Prostate gland (tissue), 2 donors: ENCODE data around the gene CMSS1. TPM values are rescaled to one million over a fixed set of nuclear protein-coding genes. Genes with fewer than 3 reads are reported as not detected.

Source experiments
- DNase-seq: peaks from one replicate; pipeline ENCODE4 v3.0.0-alpha.2; 2019; ENCODE audit warnings: low spot score
- H3K27ac ChIP-seq, 2 donors: fragments of 200-600 bp; sonication (generic); 2 replicates each; pipeline ENCODE4 v1.5.1; 2017 to 2019
- H3K27me3 ChIP-seq: fragments of 200-600 bp; sonication (generic); replicated peaks from 2 replicates; pipeline ENCODE4 v1.5.1; 2019; ENCODE audit not compliant: insufficient read depth
- H3K36me3 ChIP-seq, 2 donors: fragments of 200-600 bp; sonication (generic); 1 replicate in 1 of 2; 2 replicates in 1 of 2; pipeline versions ENCODE4 v1.5.1 to v1.8.1; 2017 to 2019
- H3K4me1 ChIP-seq: fragments of 200-600 bp; sonication (generic); replicated peaks from 2 replicates; pipeline ENCODE4 v1.5.1; 2019
- H3K4me3 ChIP-seq, 2 donors: fragments of 200-600 bp; sonication (generic); 2 replicates each; pipeline ENCODE4 v1.5.1; 2017 to 2019
- H3K9me3 ChIP-seq: fragments of 200-600 bp; sonication (generic); 2 replicates; pipeline ENCODE4 v1.5.1; 2017
- CTCF ChIP-seq, 4 experiments: fragments of 200-600 bp in 2 of 4; fragments of 450-650 bp in 2 of 4; sonication (generic) in 2 of 4; IDR thresholded peaks; 1 replicate in 3 of 4; 2 replicates in 1 of 4; pipeline ENCODE4 v1.5.1; 2016 to 2019; ENCODE audit warnings: antibody characterized with exemption in 4 of 4, mild to moderate bottlenecking in 2 of 4, moderate library complexity in 2 of 4
- POLR2A ChIP-seq: fragments of 450-650 bp; IDR thresholded peaks from one replicate; pipeline ENCODE4 v1.6.1; 2016; ENCODE audit warnings: antibody characterized with exemption, mild to moderate bottlenecking
- POLR2AphosphoS5 ChIP-seq: sonication (generic); formaldehyde crosslinking; IDR thresholded peaks from one replicate; pipeline ENCODE4 v1.6.1; 2017; ENCODE audit warnings: antibody characterized with exemption
- WGBS: methylation state at CpG from one replicate; pipeline ENCODE4 v1.1.5; 2018; 5-methylcytosine and 5-hydroxymethylcytosine counted together
- intact Hi-C: fragments of 100-400 bp; cut with DNase I; formaldehyde crosslinking; loops from one replicate; pipeline ENCODE4 v1.14.2; 2022
- total RNA-seq, 2 donors: library from RNA; depleted of rRNA; stranded (reverse); fragments of >200 nt; gene quantifications; one replicate each; pipeline ENCODE4 v1.1.0, GENCODE V29; 2016

The CMSS1 gene
- total RNA-seq, 2 donors from 2014 or later: 10.2 to 13.6 TPM

GRCh38 chr3:99859825-99860224 lies 42.2 kb downstream of the CMSS1 start:
- H3K9me3 ChIP-seq: no peaks in the 10 kb centered on the region
- 10% methylated on average over 1 of the region's 1 CpG for WGBS
- no peak overlapping the region for H3K27ac ChIP-seq
- TF ChIP-seq CTCF (IDR thresholded peaks at IDR 0.05) (no peak), POLR2AphosphoS5 (no peak), POLR2A (no peak)
- H3K27me3 ChIP-seq: no peaks in the 10 kb centered on the region
- H3K4me3 ChIP-seq: no peak overlapping the region
- intact Hi-C loops: no loop called here
- DNase-seq: no peak
- no peaks in the 10 kb centered on the region for H3K36me3 ChIP-seq
- H3K4me1 ChIP-seq: no peaks in the 10 kb centered on the region

DNA sequence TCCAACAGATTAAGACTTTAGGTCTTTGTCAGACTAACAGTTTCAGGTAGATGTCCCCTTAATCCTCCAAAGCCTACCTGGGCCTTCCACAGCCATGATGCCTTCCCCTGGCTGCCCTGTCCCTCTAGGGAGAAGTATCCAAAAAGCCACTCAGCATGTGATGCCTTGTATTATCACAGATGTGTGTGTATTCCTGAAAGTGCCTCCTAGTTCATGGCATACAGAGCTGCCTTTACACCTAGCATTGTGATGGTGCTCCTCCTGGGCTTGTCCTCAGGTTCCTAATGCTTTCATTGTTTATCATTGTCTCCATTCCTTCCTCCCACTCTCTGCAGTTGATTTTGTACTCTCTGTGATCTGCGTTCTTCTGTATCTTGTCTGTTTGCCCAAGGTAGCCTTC lies 43.6 kb downstream of the CMSS1 start:
- Histone ChIP-seq H3K27me3 (no peaks in the 10 kb centered on the region), H3K27ac (no peak overlapping the region), H3K9me3 (no peaks in the 10 kb centered on the region), H3K36me3 (no peaks in the 10 kb centered on the region), H3K4me1 (no peaks in the 10 kb centered on the region), H3K4me3 (no peak overlapping the region)
- TF ChIP-seq POLR2AphosphoS5: no peak
- no peak for TF ChIP-seq POLR2A
- TF ChIP-seq CTCF (IDR thresholded peaks at IDR 0.05): no peak
- WGBS: 65% methylated on average over 1 of the region's 1 CpG
- intact Hi-C loops: no loop called here
- no peak for DNase-seq

- TF ChIP-seq CTCF (IDR thresholded peaks at IDR 0.05) (no peak), POLR2AphosphoS5 (no peak), POLR2A (no peak)
Observed at GRCh38 chr3:99862208-99862607, 44.5 kb downstream of the CMSS1 start.

DNA sequence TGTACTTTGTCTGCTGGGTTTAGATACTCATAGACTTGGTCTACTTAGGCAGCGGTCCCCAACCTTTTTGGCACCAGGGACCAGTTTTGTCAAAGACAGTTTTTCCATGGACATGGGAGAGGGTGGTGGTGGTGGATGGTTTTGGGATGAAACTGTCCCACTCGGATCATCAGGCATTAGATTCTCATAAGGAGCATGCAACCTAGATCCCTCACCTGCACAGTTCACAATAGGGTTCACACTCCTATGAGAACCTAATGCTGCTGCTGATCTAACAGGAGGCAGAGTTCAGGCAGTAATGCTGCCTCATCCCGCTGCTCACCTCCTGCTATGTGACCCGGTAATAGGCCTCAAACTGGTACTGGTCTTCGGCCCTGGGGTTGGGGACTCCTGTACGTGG lies 45.3 kb downstream of the CMSS1 start:
- Histone ChIP-seq H3K9me3 (no peaks in the 10 kb centered on the region), H3K27me3 (no peaks in the 10 kb centered on the region), H3K4me1 (no peaks in the 10 kb centered on the region), H3K36me3 (no peaks in the 10 kb centered on the region), H3K4me3 (no peak overlapping the region), H3K27ac (no peak overlapping the region)
- 88% methylated on average over 6 of the region's 6 CpGs for WGBS
- intact Hi-C loops: no loop called here
- TF ChIP-seq POLR2AphosphoS5 (no peak), CTCF (IDR thresholded peaks at IDR 0.05) (no peak), POLR2A (no peak)
- DNase-seq: no peak

More at GRCh38 chr3:99862208-99862607, 44.5 kb downstream of the CMSS1 start:
- Histone ChIP-seq H3K27me3 (no peaks in the 10 kb centered on the region), H3K9me3 (no peaks in the 10 kb centered on the region), H3K4me3 (no peak overlapping the region), H3K36me3 (no peaks in the 10 kb centered on the region), H3K4me1 (no peaks in the 10 kb centered on the region), H3K27ac (no peak overlapping the region)
- intact Hi-C loops: no loop called here
- DNase-seq: no peak
- WGBS: 78% methylated on average over 2 of the region's 2 CpGs

DNA sequence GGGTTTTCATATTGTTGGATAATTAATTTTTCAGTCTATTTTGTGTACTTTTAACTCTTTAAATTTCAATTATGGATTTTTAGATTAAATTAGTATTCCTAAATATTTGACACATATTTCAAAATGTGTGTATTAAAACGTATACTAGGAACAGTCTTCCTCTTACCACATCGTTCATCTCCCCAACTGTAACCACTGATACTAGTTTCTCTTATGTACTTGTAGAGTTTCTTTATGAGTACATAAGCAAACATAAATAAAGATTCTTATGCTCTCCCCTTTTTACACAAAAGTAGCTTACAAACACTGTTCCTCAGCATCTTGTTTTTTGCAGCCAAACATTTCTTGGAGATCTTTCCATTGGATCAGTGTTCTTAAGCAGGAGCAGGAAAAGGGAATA lies 45.9 kb downstream of the CMSS1 start:
- Histone ChIP-seq H3K9me3 (no peaks in the 10 kb centered on the region), H3K27ac (no peak overlapping the region), H3K36me3 (no peaks in the 10 kb centered on the region), H3K4me3 (no peak overlapping the region), H3K4me1 (no peaks in the 10 kb centered on the region), H3K27me3 (no peaks in the 10 kb centered on the region)
- DNase-seq: no peak
- TF ChIP-seq POLR2A (no peak), POLR2AphosphoS5 (no peak), CTCF (IDR thresholded peaks at IDR 0.05) (no peak)
- 81% methylated on average over 2 of the region's 2 CpGs for WGBS
- intact Hi-C loops: no loop called here
